Femur (tissue), 1 donor: ENCODE data around the gene LYSET.
"Not testable (repeated sequence)": the region's sequence is repeated elsewhere in the genome, so short reads cannot be mapped to it uniquely, and the experiment has no call there.

Experiments
- DNase-seq: peaks from one replicate; pipeline ENCODE4 v3.0.0-alpha.2; 2017

The LYSET gene

GRCh38 chr14:93230539-93230938 lies 45.4 kb downstream of the LYSET start:
- DNase-seq = no peak

GRCh38 chr14:93231129-93231979 lies 46.2 kb downstream of the LYSET start:
- DNase-seq = no peak

DNA sequence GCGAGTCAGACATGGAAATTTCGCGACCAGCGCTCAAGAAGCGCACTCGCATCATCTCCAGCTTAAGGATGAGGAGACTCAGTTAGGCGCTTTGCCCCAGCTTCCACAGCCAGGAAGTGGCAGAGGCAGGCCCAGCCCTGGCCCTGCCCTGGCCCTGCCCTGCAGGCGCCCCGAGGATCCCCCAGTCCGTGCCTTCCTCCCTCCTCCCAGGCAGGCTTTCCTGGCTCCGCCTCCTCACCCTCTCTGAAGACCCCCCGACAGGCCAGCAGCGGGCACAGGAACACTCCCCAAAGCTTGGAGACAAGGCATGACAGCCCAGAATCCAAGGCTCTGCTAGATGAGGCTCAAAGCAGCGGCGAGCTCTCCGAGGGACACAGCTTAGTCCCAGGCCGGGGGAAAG lies 47.0 kb downstream of the LYSET start:
- DNase-seq = no peak

DNA sequence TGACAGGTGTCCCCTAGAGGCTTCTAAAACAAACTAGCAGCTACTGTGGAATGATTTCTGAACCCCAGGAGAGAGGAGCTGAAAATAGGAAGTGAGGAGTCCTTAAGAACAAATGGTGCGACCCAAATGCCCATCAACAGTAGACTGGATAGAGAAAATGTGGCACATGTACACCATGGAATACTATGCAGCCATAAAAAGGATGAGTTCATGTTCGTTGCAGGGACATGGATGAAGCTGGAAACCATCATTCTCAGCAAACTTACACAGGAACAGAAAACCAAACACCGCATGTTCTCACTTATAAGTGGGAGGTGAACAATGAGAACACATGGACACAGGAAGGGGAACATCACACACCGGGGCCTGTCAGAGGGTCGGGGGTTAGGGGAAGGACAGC lies 48.0 kb downstream of the LYSET start:
- DNase-seq = not testable (repeated sequence)

- DNase-seq = no peak
Observed at GRCh38 chr14:93234798-93235197, 49.7 kb downstream of the LYSET start.
